HG03095 (cell line): ENCODE results near the gene SFXN1.
A peak's percentile ranks its signal among the peaks of the same experiment; 100 is the strongest.
"Not testable (repeated sequence)": the region's sequence is repeated elsewhere in the genome, so short reads cannot be mapped to it uniquely, and the experiment has no call there.

Experiments
- ATAC-seq: cut with Tn5 transposase; IDR thresholded peaks from one replicate; pipeline ENCODE4 v1.9.1; 2021; ENCODE audit warnings: moderate library complexity; ENCODE audit not compliant: unreplicated experiment

SFXN1 gene

DNA sequence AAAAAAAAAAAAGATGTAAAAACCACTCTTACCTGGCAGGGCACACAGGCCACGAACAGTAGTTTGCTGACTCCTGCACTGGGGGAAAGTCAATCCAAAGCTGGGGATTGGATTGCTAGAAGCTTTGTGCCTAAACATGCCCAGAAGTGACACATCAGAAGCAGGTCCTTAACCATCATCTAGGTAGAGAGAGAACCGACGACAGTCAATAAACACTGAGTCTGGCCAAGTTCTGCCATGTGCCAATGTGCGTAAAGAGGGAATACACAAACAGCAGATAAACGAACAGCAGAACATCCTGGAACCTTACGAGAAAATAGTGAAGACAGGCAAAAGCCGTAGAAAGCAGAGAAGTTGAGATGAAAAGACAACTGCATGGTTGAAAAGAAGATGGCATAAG, 14.9 kb downstream of the SFXN1 start:
- no peak for ATAC-seq

GRCh38 chr5:175493726-175494125, 15.4 kb downstream of the SFXN1 start:
- ATAC-seq = no peak

DNA sequence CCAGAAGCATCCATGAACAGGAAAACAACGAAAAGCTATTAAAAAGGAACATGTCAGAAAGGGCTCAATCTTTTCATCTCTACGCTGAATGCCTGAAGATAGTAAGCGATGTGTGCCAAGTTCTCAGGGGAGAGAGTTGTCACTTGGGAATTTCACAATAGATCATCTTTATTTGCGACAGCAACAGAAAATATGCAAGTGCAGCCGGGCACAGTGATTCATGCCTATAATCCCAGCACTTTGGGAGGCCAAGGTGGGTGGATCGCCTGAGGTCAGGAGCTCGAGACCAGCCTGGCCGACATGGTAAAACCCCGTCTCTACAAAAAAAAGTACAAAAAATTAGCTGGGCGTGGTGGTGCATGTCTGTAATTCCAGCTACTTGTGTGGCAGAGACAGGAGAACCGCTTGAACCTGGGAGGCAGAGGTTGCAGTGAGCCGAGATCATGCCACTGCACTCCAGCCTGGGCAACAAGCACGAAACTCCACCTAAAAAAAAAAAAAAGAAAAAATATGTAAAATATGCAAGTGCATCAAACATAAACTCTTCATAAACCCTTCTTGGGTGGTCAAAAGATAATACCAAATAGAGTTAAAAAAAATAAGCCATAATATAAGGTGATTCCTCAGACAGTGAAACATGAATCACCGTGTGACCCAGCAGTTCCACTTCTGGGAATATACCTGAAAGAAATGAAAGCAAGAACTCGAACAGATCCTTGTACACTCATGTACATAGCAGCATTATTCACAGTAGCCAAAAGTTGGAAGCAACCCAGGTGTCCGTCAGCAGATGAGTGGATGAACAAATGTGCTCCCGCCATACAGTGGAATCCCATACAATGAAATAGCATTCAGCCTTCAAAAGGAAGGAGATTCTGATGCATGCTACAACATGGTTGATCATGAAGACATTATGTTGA, 16.2 kb downstream of the SFXN1 start:
- ATAC-seq = no peak

GRCh38 chr5:175501759-175502158, 23.4 kb downstream of the SFXN1 start:
- ATAC-seq = no peak

- not testable (repeated sequence) for ATAC-seq
Observed at GRCh38 chr5:175507671-175508070, 29.3 kb downstream of the SFXN1 start.

- ATAC-seq = no peak
Observed at GRCh38 chr5:175508896-175509295, 30.5 kb downstream of the SFXN1 start.

DNA sequence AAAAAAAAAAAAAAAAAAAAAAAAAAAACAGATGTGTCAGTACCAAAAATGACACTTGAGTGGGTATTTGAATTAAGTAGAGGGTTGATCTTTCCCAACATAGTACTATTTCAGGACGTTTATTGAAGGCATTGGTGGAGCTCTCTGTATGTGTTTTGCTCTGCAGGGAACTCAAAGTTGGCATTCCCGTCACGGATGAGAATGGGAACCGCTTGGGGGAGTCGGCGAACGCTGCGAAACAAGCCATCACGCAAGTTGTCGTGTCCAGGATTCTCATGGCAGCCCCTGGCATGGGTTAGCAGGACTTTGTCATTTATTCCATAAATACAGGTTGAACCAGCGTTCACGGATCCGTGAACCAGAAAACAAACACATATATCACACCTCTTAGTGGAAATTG, 34.9 kb downstream of the SFXN1 start:
- ATAC-seq = no peak

DNA sequence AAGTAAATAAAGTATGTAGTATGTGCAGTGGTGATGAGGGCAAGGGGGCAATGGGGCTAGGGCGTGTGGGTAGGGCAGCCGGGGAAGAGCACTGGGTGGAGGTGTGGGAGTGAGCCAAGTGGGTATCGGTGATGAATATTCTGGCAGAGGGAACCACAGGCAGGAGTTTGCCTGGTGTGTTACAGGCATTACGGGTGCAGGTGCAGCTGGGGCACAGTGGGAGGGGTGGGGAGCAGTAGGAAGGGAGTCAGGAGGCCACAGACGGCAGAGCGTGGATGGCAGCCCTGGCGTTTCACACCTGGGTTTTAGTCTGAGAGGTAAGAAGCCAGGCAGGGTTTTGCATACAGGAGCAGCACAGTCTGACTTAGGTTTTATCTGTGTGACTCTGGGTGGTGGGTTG, 35.4 kb downstream of the SFXN1 start:
- no peak for ATAC-seq

DNA sequence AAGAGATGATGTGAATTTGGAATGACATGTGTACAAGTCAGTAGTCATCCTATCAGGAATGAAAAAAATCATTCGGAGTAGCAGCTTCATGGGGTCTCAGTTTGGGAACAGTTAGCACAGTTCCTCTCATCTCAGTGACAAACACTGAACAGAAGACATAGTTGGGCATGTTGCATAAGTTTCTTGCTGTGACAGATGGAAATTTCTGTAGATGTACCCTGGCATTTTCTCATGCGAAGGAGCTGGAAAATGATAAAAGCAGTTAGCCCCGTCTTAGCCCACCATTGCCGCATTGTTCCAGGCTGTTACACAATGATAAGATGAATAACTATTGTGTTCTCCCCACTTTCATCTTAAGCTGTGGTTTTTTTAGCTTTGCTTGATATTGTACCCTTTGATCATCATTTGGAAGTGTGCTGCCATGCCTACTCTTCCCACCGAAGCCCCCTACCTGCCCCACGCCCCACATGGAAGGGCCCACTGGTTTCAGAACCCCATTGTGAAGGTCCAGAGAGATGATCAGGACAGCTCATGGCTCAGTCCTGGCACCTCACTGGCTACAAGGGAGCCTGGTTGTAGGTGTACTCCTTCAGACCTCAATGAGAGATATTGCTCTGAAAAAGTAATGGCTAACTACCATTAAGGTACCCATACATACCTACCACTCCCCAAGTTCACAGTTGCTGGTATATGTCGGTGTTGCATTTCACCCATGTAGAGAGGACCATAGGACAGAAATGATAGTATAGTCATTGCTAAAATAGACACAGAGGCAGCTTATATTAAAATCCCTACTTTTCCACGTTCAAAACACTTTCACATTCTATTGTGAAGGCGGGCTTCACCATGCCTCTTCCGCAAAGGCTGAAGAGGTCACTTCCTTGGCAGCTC, 38.8 kb downstream of the SFXN1 start:
- ATAC-seq = no peak

GRCh38 chr5:175517824-175518450, 39.6 kb downstream of the SFXN1 start:
- no peak for ATAC-seq

DNA sequence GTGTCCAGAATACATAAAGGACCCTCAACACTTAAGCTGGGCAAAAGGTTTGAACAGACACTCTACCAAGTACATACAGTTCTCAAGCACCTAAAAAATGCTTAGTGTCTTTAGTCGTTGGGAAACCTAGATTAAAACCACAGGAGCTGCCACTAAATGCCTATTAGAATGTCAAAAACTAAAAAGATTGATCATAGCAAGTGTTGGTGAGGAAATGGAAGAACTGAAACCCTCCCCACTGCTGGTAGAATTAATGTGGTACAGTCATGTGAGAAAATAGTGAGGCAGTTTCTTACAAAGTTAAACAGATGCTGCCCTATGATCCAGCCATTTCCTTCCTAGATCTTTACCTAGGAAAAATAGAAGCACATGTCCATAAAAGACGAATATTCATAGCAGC, 40.6 kb downstream of the SFXN1 start:
- ATAC-seq = no peak

DNA sequence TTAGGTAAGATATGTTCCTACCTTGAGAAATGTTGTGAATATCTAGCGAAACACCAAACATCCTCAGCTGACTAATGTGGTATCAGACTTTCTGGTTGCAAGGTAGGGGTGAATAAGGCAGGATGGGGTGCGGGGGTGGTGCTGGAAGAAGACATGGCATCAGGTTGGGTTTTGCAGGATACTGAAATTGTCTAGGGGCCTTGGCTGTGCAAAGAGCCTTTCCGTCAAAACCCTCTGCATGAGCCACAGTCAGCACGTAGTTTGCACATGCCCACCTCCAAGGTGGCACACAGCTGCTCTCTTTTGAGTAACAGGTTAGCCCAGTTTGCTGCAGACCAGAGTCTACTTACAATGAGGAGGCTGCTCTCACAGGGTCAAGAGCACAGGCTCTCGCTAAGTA, 42.0 kb downstream of the SFXN1 start:
- no peak for ATAC-seq

DNA sequence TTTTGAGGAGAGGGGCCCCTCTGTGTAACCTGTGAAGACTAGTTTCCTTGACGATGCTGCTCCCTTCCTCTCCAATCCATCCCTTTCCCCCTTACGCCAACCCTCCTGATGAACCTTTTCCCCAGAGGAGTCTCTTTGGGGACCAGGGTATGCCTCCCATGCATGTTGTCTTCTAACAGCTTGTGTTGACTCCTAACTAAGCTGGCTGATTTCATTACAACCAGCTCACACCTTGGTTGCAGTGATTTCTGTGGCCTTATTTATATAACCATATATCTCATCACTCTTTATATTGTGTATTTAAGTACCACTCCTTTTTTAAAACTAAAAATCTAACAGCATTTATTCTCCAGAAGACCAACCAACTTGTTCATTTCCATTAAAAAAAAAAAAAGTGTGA, 42.5 kb downstream of the SFXN1 start:
- no peak for ATAC-seq

- no peak for ATAC-seq
Observed at GRCh38 chr5:175521313-175521833, 43.0 kb downstream of the SFXN1 start.

GRCh38 chr5:175523292-175523691, 44.9 kb downstream of the SFXN1 start:
- no peak for ATAC-seq

- ATAC-seq = no peak
Observed at GRCh38 chr5:175524211-175524610, 45.9 kb downstream of the SFXN1 start.

DNA sequence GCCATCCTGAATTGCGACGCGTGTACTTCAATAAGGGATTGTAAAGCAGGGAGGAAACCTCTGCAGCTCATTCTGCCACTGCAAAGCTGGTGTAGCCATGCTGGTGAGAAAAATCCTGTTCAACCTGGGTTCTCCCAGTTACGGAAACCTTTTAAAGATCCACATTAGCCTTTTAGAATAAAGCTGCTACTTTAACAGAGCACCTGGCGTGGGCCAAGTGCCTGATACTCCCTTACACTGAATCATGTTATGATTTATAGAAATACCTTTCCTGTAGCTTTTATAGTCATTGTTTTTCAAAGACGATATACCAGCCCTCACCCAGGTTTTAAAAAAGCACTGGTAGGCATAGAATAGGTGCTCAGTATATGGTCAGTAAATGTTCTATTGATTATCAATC, 48.3 kb downstream of the SFXN1 start:
- ATAC-seq = no peak

DNA sequence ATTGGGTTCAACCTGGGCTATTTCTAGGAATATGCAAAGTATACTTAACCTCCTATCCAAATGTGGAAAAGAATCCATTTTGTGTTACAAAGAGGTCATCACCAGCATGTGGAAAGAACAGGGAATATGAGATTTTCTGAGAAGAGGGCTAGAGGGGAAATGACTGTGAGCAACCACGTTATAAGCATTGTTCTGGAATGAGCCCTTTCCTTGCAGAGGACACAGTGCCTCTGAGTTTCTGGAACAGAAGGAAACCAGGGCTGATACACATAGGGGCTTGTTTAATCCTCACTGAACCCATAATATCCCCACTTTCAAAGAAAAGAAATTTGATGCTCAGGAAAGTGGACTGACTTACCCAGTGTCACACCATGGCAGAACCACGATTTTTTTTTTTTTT, 53.0 kb downstream of the SFXN1 start:
- ATAC-seq = no peak

GRCh38 chr5:175534070-175534932, 55.9 kb downstream of the SFXN1 start:
- ATAC-seq = peak; percentile 97

GRCh38 chr5:175535331-175535730, 57.0 kb downstream of the SFXN1 start:
- not testable (repeated sequence) for ATAC-seq
